GM19025 (cell line): Measurements from ENCODE around the gene PRICKLE4.
"Not testable (repeated sequence)": the region's sequence is repeated elsewhere in the genome, so short reads cannot be mapped to it uniquely, and the experiment has no call there.

Experiments used
- ATAC-seq: cut with Tn5 transposase; IDR thresholded peaks from one replicate; pipeline ENCODE4 v1.9.1; 2021; ENCODE audit warnings: mild to moderate bottlenecking, low read depth, moderate library complexity; ENCODE audit not compliant: unreplicated experiment

Gene PRICKLE4

DNA sequence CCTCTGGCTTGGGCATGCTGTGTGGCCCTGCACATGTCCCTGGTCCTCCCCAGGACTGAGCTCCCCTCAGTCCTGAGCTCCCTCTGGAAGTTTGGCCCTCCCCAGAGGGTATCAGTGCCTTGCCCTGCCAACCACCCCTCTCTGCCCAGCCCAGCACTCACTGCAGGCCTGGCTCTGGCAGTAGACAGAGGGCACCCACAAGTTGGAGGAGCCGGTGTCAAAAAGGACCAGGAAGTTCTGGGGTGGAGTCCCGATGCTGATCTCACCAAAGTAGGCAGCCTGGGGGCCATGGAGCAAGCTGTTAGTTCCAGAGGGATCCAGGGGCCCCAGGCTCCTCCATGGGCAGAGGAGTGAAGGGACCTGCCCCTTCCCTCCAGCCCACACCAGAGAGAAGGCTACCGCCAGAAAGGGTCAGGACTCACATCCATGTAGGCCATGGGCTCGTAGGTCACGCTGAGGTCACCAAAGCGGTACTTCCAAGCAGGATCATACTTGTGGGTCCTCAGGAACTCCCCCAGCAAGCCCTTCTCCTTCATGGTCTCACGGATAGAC, 36.3 kb upstream of the PRICKLE4 start:
- no peak for ATAC-seq

- no peak for ATAC-seq
Observed at GRCh38 chr6:41746107-41746506, 34.5 kb upstream of the PRICKLE4 start.

- ATAC-seq: no peak
Observed at GRCh38 chr6:41747256-41748101, 33.1 kb upstream of the PRICKLE4 start, which contains the start of gene PGC. Gene PGC, minus strand, starts transcription at chr6:41747397. Its CDS starts 63 bp downstream, at chr6:41747334.

- ATAC-seq: no peak
Observed at GRCh38 chr6:41748102-41748477, 32.5 kb upstream of the PRICKLE4 start.

DNA sequence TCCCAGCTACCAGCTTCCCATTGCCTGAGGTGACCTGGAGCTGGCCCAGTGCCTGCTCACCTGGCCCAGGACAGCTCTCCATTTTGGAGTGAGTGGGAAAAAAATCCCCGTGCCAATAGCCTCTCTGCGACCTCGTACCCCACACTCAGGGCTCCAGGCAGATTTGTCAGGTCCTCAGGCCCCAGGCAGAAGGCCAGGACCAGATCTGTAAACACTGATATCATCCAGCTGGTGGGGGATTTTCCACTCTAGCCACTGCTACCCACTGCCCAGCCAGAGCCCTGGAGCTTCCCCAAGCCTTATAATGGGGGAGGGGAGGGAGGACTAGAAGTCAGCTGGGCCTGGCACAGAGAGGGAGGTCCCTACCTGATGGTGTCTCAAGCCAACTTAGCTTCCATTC, 32.0 kb upstream of the PRICKLE4 start:
- ATAC-seq: no peak

DNA sequence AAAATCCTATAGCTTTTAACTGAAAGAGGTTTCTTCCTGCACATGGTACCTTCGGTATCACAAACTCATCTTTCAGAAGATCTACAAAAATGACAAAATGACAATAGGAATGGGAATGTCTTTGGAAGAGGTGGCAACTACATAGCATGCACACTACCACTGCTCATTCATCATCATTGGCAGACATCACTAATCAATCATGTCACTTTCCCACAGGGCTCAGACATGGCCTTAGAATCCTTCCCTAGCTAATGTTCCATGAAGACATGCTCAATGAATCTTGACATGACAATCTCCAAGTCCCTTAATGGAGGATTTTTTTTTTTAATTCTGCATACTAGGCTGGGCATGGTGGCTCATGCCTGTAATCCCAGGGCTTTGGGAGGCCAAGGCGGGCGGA, 30.2 kb upstream of the PRICKLE4 start:
- no peak for ATAC-seq

- no peak for ATAC-seq
Observed at GRCh38 chr6:41755895-41756294, 24.7 kb upstream of the PRICKLE4 start.

- ATAC-seq: no peak
Observed at GRCh38 chr6:41756354-41756753, 24.2 kb upstream of the PRICKLE4 start.

DNA sequence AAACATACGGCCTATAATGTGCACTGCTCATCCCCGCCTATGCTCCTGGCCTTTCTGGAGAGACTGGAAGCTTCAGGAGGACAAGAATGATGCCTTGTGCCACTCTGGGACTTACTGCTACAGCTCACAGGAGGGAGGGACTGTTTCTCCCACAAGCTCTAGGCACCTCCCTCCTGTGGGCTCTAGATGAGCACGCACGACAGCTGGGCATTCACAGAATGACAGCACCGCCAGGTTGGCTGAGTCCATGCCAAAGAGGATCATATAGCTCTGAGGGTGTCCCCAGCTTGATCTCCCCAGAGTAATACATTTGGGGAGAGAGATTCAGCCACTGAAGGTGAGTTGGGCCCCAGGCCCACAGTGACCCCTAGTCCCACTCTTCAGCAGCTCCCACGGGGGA, 23.3 kb upstream of the PRICKLE4 start:
- ATAC-seq: no peak

GRCh38 chr6:41757931-41758640, 22.5 kb upstream of the PRICKLE4 start:
- ATAC-seq: no peak

DNA sequence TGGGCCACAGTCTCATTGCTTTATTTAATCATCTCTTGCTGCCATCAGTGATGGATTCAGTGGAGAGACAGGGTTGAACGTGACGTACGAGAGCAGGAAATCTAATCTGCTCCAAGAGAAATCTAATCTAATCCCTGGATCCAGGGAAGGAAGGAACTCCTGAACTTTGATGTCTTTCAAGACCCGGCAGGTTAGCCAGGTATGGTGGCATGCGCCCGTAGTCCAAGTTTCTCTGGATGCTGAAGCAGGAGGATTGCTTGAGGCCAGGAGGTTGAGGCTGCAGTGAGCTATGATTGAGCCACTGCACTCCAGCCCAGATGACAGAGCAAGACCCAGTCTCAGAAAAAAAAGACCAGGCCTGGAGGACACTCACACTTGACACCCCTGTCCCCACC, 21.9 kb upstream of the PRICKLE4 start:
- ATAC-seq: no peak

GRCh38 chr6:41759106-41759904, 21.3 kb upstream of the PRICKLE4 start:
- ATAC-seq: no peak

DNA sequence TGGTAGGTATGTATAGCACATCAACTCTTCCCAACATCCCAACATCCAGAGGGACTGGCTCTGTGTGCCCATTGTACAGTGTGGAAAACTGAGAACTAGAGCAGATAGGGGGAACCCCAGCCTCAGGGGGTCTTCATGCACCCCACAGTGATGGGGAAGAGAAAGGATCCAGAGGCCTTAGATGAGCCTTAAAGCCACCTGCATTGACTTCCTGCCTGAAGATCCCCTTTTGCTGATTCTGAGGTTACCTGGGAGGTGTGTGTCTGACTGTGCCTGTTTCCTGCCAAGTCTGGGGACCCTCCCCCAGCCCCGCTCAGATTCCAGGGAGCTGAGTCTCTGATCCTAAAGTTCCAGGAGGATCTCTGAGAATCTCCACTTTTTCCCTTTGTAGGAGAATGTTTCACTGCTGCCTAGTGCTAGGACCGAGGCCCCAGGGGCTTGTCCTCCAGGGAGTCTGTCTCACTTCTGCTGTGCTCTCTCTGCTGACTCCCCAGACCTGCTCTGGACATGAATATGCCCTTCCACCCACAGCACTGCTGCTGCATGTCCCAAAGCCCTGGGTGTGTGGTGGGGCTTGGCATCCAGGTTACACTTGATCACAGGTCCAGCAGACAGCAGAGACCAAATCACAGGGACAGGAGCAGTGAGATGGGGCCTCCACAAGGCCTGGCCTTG, 20.5 kb upstream of the PRICKLE4 start:
- no peak for ATAC-seq

- no peak for ATAC-seq
Observed at GRCh38 chr6:41763470-41763869, 17.1 kb upstream of the PRICKLE4 start.

- ATAC-seq: not testable (repeated sequence)
Observed at GRCh38 chr6:41766043-41766664, 14.4 kb upstream of the PRICKLE4 start.

DNA sequence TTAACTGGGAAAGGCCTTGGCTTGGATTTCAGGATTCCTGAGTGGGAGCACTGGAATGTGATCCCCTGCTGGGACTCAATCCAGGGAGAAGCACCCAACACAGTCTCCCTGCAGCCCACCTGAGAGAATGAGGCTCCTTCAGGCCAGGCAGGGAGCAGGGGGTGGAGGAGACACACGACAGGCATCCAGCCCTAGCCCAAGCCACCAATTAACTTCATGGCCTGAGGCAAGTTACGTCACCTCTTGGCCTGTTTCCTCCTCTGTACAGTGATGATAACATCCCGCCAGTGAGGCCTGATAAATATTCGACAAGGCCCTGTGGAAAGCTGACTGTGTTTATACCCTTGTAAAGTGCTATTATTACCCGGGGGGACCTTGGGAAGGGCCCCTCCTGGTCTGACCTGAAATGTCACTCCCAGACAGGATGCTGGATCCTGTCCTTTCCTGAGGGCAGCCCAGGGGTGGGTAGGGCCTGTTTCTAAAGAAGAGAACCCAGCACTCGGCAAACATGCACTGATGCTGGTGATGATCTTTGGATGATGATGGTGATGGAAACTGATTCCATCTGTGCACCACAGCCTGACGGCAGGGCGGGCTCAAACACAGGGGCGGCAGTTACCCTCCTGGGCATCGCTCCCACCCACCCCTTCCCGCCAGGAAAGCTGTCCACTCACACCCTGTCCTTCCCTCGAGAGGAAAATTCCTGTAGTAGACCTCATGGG, 13.3 kb upstream of the PRICKLE4 start:
- no peak for ATAC-seq

DNA sequence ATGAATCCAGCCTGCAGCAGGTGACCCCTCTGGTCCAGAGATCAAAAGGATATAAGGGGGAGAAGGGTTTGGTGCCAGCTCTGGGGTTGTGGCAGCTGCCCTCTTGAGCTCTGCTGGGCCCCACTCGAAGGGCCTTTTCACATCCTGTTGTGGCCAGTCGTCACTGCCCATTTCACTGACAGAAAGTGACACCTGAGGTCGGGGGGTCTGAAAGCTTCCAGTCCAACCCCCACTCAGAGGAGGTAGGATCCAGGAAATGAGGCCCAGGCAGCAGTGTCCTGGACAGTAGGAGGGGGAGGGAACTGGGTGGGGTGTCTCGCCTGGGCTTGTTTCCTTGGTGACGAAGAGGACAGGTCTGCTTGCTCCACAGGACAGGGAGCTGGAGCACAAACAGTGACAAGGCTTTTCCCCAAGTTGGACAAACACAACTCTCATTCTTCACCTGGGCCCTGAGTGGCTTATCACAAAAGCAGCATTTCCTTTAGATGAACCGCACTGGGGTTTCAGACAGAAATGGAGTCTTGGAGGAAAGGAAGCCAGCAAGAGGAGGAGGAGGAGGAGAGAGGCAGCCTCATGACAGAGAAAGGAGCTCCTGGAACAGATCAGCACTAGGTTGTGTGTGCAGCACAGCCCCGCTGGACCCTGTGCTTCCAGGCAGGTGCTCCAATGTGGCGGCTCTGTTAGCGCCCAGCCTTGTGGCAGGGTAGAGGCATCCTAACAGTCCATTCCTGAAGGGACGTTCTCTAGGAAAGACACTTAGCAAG, 11.9 kb upstream of the PRICKLE4 start:
- ATAC-seq: no peak

- ATAC-seq: no peak
Observed at GRCh38 chr6:41769376-41769775, 11.2 kb upstream of the PRICKLE4 start.
